Measurements from ENCODE around the gene CYP27B1.

DNA sequence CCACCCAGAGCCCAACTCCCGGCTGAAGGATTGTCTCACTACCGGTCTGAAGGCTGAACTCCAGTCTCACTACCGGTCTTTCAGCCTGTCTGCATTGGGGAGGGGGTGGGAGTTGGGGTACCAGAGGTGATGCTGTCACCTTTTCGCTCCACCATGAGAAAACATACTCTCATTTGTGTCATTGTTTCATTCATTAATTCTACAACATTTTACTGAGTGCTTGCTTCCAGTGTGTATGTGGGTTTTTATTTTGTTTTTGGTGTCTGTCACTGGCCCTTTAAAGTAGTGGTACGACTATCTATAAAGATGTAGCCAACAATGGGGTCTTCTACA lies 14.2 kb downstream of the CYP27B1 start:
- TF ChIP-seq CBX3 (IDR thresholded peaks at IDR 0.05; ENCODE audit: low read depth), result no peak
- TF ChIP-seq, protein P1, sequence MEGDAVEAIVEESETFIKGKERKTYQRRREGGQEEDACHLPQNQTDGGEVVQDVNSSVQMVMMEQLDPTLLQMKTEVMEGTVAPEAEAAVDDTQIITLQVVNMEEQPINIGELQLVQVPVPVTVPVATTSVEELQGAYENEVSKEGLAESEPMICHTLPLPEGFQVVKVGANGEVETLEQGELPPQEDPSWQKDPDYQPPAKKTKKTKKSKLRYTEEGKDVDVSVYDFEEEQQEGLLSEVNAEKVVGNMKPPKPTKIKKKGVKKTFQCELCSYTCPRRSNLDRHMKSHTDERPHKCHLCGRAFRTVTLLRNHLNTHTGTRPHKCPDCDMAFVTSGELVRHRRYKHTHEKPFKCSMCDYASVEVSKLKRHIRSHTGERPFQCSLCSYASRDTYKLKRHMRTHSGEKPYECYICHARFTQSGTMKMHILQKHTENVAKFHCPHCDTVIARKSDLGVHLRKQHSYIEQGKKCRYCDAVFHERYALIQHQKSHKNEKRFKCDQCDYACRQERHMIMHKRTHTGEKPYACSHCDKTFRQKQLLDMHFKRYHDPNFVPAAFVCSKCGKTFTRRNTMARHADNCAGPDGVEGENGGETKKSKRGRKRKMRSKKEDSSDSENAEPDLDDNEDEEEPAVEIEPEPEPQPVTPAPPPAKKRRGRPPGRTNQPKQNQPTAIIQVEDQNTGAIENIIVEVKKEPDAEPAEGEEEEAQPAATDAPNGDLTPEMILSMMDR (IDR thresholded peaks at IDR 0.05 in 2 of 3, conservative IDR thresholded peaks at IDR 0.05 in 1 of 3; ENCODE audit: borderline replicate concordance in 1 of 3, insufficient read depth in 1 of 3, low read depth in 2 of 3, low read length in 2 of 3), result no peak
- TF ChIP-seq POLR2A (IDR thresholded peaks at IDR 0.05; ENCODE audit: borderline replicate concordance, extremely low read depth, insufficient read depth, insufficient read length), result no peak
- TF ChIP-seq POLR2AphosphoS5 (IDR thresholded peaks at IDR 0.05; ENCODE audit: low read depth, low read length), result no peak; the same call in 1 of the 2 replicates
- TF ChIP-seq EZH2 (IDR thresholded peaks at IDR 0.05), result no peak
- TF ChIP-seq ZNF274 (IDR thresholded peaks at IDR 0.05; ENCODE audit: low read depth, low read length), result no peak
- no peak for TF ChIP-seq RAD21 (IDR thresholded peaks at IDR 0.05; ENCODE audit: low read depth)

Data from HCT116 (cell line).